ENCODE results near the gene FAM72A.
"Not testable (repeated sequence)": the region's sequence is repeated elsewhere in the genome, so short reads cannot be mapped to it uniquely, and the experiment has no call there.

GRCh38 chr1:206221585-206221984, 18.9 kb upstream of the FAM72A start:
- TF ChIP-seq EZH2, CTCF, EZH2phosphoT487 (IDR thresholded peaks at IDR 0.05): not testable (repeated sequence)

Measured in neural progenitor cell (in vitro differentiated cells).